A549 treated with AZD2906 at 1 μM for 4 hours (cell line): ENCODE measurements around the gene SALL2. TPM values are rescaled to one million over a fixed set of nuclear protein-coding genes. Genes with fewer than 3 reads are reported as not detected.

Source experiments
- total RNA-seq: library from RNA; stranded (reverse); fragments of 200-300 nt; extraction: Qiagen RNA extraction; gene quantifications from 5 replicates; pipeline ENCODE4 v1.2.3, GENCODE V29; 2022

SALL2 gene
- total RNA-seq, result 0.57 to 0.86 TPM (median 0.71 TPM) in 5 replicates

GRCh38 chr14:21525962-21526671 is at the start of gene SALL2:
TSS of gene SALL2 (minus strand) at chr14:21526346. CDS start at chr14:21526127, 219 bp downstream.

GRCh38 chr14:21510735-21511657 is 15.2 kb downstream of the SALL2 start, which contains the start of gene METTL3:
TSS of gene METTL3 (minus strand) at chr14:21511340. CDS start at chr14:21511223, 117 bp downstream.

GRCh38 chr14:21476925-21477681 is 49.0 kb downstream of the SALL2 start, which contains the start of the genes RAB2B and TOX4:
TSS of gene RAB2B (minus strand) at chr14:21476959. CDS start at chr14:21476872, 87 bp downstream.
TSS of gene TOX4 (plus strand) at chr14:21477195. CDS start at chr14:21477279, 84 bp downstream.

Other genes starting within 250 kb of the SALL2 start
- 0.10 to 0.31 TPM (median 0.18 TPM) in 5 replicates for gene RPGRIP1, start 246.3 kb downstream of the SALL2 start, total RNA-seq
- 89.8 to 120 TPM (median 93.0 TPM) in 5 replicates for gene SUPT16H, start 142.3 kb downstream of the SALL2 start, total RNA-seq
- gene CHD8, start 70.2 kb downstream of the SALL2 start, total RNA-seq, result 35.3 to 41.6 TPM (median 36.7 TPM) in 5 replicates
- 11.2 to 15.4 TPM (median 12.0 TPM) in 5 replicates for gene RAB2B, start 49.4 kb downstream of the SALL2 start, total RNA-seq
- 62.2 to 68.9 TPM (median 67.1 TPM) in 5 replicates for gene TOX4, start 49.2 kb downstream of the SALL2 start, total RNA-seq
- gene METTL3, start 15.0 kb downstream of the SALL2 start, total RNA-seq, result 40.7 to 48.0 TPM (median 44.8 TPM) in 5 replicates
- gene OR10G3, start 53.7 kb upstream of the SALL2 start, total RNA-seq, result not detected in 5 replicates
- gene OR10G2, start 108.6 kb upstream of the SALL2 start, total RNA-seq, result not detected in 5 replicates
- not detected in 5 replicates for gene OR4E2, start 127.5 kb upstream of the SALL2 start, total RNA-seq
- gene OR4E1, start 147.5 kb upstream of the SALL2 start, total RNA-seq, result not detected in 5 replicates